CD4-positive, alpha-beta memory T cell (primary cell): ENCODE data around the gene TRIM46. TPM values are rescaled to one million over a fixed set of nuclear protein-coding genes. Genes with fewer than 3 reads are reported as not detected.

Source experiments
- CTCF ChIA-PET: fragments of 350-600 bp; sonication (Branson Sonifier 250); formaldehyde crosslinking; loops from one replicate; lab custom pipeline; 2021; ENCODE audit warnings: inconsistent platforms; ENCODE audit not compliant: partially characterized antibody; lab: Charles Lee
- POLR2A ChIA-PET: fragments of 350-600 bp; sonication (Branson Sonifier 250); formaldehyde crosslinking; loops from one replicate; lab custom pipeline; 2021; ENCODE audit not compliant: partially characterized antibody; lab: Charles Lee
- DNase-seq, 5 donors: peaks; one replicate each; pipeline versions ENCODE4 v3.0.0 to v3.0.0-alpha.2; 2020 to 2022; ENCODE audit warnings: mixed read lengths in 1 of 5
- H3K27ac ChIP-seq: one replicate; pipeline ENCODE4 v1.7.0; 2013; ENCODE audit warnings: low read depth, low read length
- H3K27me3 ChIP-seq: 2 replicates; pipeline ENCODE4 v1.7.0; 2013; ENCODE audit warnings: mild to moderate bottlenecking, low read length, moderate library complexity; ENCODE audit not compliant: insufficient read depth
- H3K36me3 ChIP-seq: 2 replicates; pipeline ENCODE4 v1.7.0; 2013; ENCODE audit warnings: mild to moderate bottlenecking, low read length, moderate library complexity; ENCODE audit not compliant: insufficient read depth
- H3K4me1 ChIP-seq: 2 replicates; pipeline ENCODE4 v1.7.0; 2013; ENCODE audit warnings: mild to moderate bottlenecking, low read length, moderate library complexity; ENCODE audit not compliant: insufficient read depth
- H3K4me3 ChIP-seq, 2 donors: one replicate each; pipeline ENCODE4 v1.7.0; 2013; ENCODE audit warnings: low read length in 2 of 2, mild to moderate bottlenecking in 1 of 2
- H3K9me3 ChIP-seq, 2 donors: one replicate each; pipeline ENCODE4 v1.7.0; 2013; ENCODE audit warnings: low read length in 2 of 2, control low read depth in 1 of 2; ENCODE audit not compliant: control insufficient read depth in 1 of 2
- H3K27ac Mint-ChIP-seq, 7 donors: one replicate each; pipeline ENCODE4 v1.8.0; 2020 to 2021; ENCODE audit warnings: mixed read lengths in 7 of 7, mild to moderate bottlenecking in 6 of 7, inconsistent platforms in 3 of 7, moderate library complexity in 3 of 7
- H3K27me3 Mint-ChIP-seq, 2 donors: one replicate each; pipeline ENCODE4 v1.8.0; 2020 to 2021; ENCODE audit warnings: mixed read lengths in 2 of 2
- H3K36me3 Mint-ChIP-seq, 2 donors: one replicate each; pipeline ENCODE4 v1.8.0; 2020 to 2021; ENCODE audit warnings: mixed read lengths in 2 of 2, inconsistent platforms in 1 of 2, mild to moderate bottlenecking in 1 of 2
- H3K4me1 Mint-ChIP-seq, 4 donors: one replicate each; pipeline ENCODE4 v1.8.0; 2020 to 2021; ENCODE audit warnings: mixed read lengths in 4 of 4, mild to moderate bottlenecking in 1 of 4
- H3K4me3 Mint-ChIP-seq, 8 donors: one replicate each; pipeline ENCODE4 v1.8.0; 2020 to 2021; ENCODE audit warnings: mixed read lengths in 8 of 8, mild to moderate bottlenecking in 7 of 8, moderate library complexity in 6 of 8, inconsistent platforms in 3 of 8
- H3K9me3 Mint-ChIP-seq, 8 donors: one replicate each; pipeline ENCODE4 v1.8.0; 2020 to 2021; ENCODE audit warnings: mixed read lengths in 8 of 8, mild to moderate bottlenecking in 5 of 8, inconsistent platforms in 3 of 8, moderate library complexity in 1 of 8
- intact Hi-C: fragments of 100-400 bp; cut with micrococcal nuclease; formaldehyde crosslinking; loops from one replicate; pipeline ENCODE4 v1.15.1; 2023
- polyA plus RNA-seq, 2 donors: library from polyadenylated mRNA; unstranded; fragments of 300-500 nt; fragmentation: Illumina TruSeq; gene quantifications; one replicate each; pipeline ENCODE4 v1.2.3, GENCODE V29; 2021
- total RNA-seq, 2 experiments: library from RNA; stranded (reverse); gene quantifications; one replicate each; pipeline ENCODE4 v1.2.3, GENCODE V29; 2021

Gene TRIM46
- total and polyA plus RNA-seq, 4 experiments from 2014 or later: 1.6 to 8.5 (median 6.0) TPM

GRCh38 chr1:155171836-155172731 is 1.6 kb upstream of the TRIM46 start:
- DNase-seq: no peak
- H3K27me3 ChIP-seq: no peaks in the 10 kb centered on the region
- peak overlapping the region; percentile 83 to 93 for H3K4me3 ChIP-seq
- Mint-ChIP-seq H3K4me1 (peaks cover 37 to 68% (median 54%) of the 10 kb centered on the region in 4 donors), H3K27me3 (no peaks in the 10 kb centered on the region), H3K9me3 (peaks cover 0 to 2% (median 0%) of the 10 kb centered on the region in 8 donors), H3K4me3 (peak overlapping the region; percentile 96 to 100 (median 99)), H3K27ac (peak overlapping the region; percentile 97 to 100 (median 99)), H3K36me3 (peaks cover 15 to 39% of the 10 kb centered on the region in 2 donors)
- peaks cover 57% of the 10 kb centered on the region for H3K4me1 ChIP-seq
- ChIA-PET CTCF (interaction anchor here (0.8 to 12.5 kb wide), 27 partner anchors 9 to 679 kb away, joined by 3 to 229 read pairs (median 7); partner anchors contain the start of genes ADAM15, MTX1, PBXIP1 and SLC50A1), POLR2A (interaction anchor here (1.0 to 4.6 kb wide), 15 partner anchors 22 to 235 kb away, joined by 3 to 35 read pairs (median 7); partner anchors contain the start of genes ADAM15, EFNA4, MTX1 and PMVK)
- intact Hi-C loops: loop anchor here (2.0 to 10.0 kb wide), 4 partner anchors 35 to 153 kb away; partner anchors contain the start of genes MTX1, RUSC1 and THBS3
- no peaks in the 10 kb centered on the region for H3K9me3 ChIP-seq
- H3K36me3 ChIP-seq: peaks cover 21% of the 10 kb centered on the region
- H3K27ac ChIP-seq: peak overlapping the region; percentile 87

DNA sequence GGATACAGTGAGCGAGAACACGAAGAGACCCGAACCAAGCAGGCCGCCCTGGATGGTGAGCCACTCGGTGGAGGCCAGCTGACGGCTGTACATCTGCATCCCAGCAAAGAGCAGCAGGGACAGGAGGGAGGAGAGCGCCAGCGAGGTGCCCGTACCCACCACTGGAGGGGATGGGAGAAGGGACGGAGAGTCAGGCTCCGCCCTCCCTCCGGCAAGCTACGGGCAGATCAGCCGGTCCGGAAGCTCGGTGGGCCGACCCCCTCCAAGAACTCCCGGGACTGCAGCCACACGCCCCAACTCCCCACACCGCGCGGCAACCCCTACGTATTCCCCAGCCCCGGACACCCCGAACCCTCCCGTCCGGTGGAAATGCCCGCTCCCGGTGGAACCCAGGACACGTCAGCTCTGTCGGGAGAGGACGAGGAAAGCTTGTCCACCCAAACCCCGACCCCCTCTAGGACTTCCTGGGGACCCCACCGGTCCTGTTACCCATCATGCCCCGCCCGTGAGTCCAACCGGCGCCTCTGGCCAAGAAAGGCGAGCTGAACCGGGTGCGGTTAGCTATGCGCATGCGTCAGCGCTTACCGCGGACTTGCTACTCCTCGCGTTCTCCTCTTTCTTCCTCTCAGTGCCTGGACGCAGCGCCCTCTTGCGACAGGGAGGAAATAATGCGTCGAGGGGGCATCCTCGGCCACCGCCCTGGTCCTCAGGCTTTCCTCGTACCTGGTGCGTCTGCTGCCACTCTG is 744 bp upstream of the TRIM46 start, which contains the start of gene KRTCAP2:
Gene KRTCAP2 (minus strand): TSS at position 573 of the 746 bp plus-strand sequence. CDS start 80 bp downstream, at position 493.
- CTCF ChIA-PET: interaction anchor here (0.7 to 12.5 kb wide), 36 partner anchors 10 to 838 kb away, joined by 3 to 229 read pairs (median 5); partner anchors contain the start of genes ADAM15, MTX1, PBXIP1 and SCAMP3
- H3K4me1 Mint-ChIP-seq: peaks cover 31 to 64% (median 47%) of the 10 kb centered on the region in 4 donors

GRCh38 chr1:155174324-155175280 is 953 bp downstream of the TRIM46 start:
- Histone ChIP-seq H3K27ac (peak overlapping the region; percentile 87), H3K36me3 (peaks cover 26% of the 10 kb centered on the region), H3K27me3 (no peaks in the 10 kb centered on the region), H3K9me3 (no peaks in the 10 kb centered on the region), H3K4me3 (peak overlapping the region; percentile 83 to 93), H3K4me1 (peaks cover 50% of the 10 kb centered on the region)
- peaks cover 18 to 40% of the 10 kb centered on the region in 2 donors for H3K36me3 Mint-ChIP-seq
- ChIA-PET POLR2A (interaction anchor here (0.5 to 4.6 kb wide), 20 partner anchors 19 to 953 kb away, joined by 3 to 48 read pairs (median 4); partner anchors contain the start of genes ADAM15, DPM3, MTX1 and PBXIP1), CTCF (interaction anchor here (0.9 to 12.5 kb wide), 20 partner anchors 19 to 418 kb away, joined by 3 to 229 read pairs (median 4); partner anchors contain the start of genes DPM3, SLC50A1 and THBS3)
- intact Hi-C loops: loop anchor here (5.0 to 10.0 kb wide), 3 partner anchors 33 to 150 kb away; partner anchors contain the start of genes MTX1, RUSC1 and THBS3
- H3K27ac Mint-ChIP-seq: peak overlapping the region; percentile 94 to 100 (median 99)
- H3K4me1 Mint-ChIP-seq: peaks cover 31 to 55% (median 44%) of the 10 kb centered on the region in 4 donors
- H3K9me3 Mint-ChIP-seq: no peaks in the 10 kb centered on the region
- H3K4me3 Mint-ChIP-seq: peak overlapping the region; percentile 96 to 100 (median 99)
- peak; percentile 53 to 67 (median 56) for DNase-seq
- H3K27me3 Mint-ChIP-seq: no peaks in the 10 kb centered on the region

More for the DNA sequence above, 744 bp upstream of the TRIM46 start, which contains the start of gene KRTCAP2:
- H3K9me3 Mint-ChIP-seq: peaks cover 0 to 1% (median 0%) of the 10 kb centered on the region in 8 donors
- no peaks in the 10 kb centered on the region for H3K9me3 ChIP-seq
- peak within 1 kb of the TSS; percentile 97 to 100 (median 99) for H3K27ac Mint-ChIP-seq
- peak within 1 kb of the TSS; percentile 83 to 93 for H3K4me3 ChIP-seq
- peak within 1 kb of the TSS; percentile 87 for H3K27ac ChIP-seq
- H3K4me3 Mint-ChIP-seq: peak within 1 kb of the TSS; percentile 96 to 100 (median 99)
- intact Hi-C loops: loop anchor here (1.0 to 10.0 kb wide), 5 partner anchors 34 to 152 kb away; partner anchors contain the start of genes MTX1, RUSC1, SLC50A1 and THBS3
- H3K27me3 ChIP-seq: no peaks in the 10 kb centered on the region
- DNase-seq: peak; percentile 92 to 95 (median 93)
- POLR2A ChIA-PET: interaction anchor here (0.8 to 4.6 kb wide), 20 partner anchors 21 to 236 kb away, joined by 3 to 35 read pairs (median 5); partner anchors contain the start of genes ADAM15, EFNA4, LENEP and MTX1
- no peaks in the 10 kb centered on the region for H3K27me3 Mint-ChIP-seq
- peaks cover 20 to 41% of the 10 kb centered on the region in 2 donors for H3K36me3 Mint-ChIP-seq
- peaks cover 52% of the 10 kb centered on the region for H3K4me1 ChIP-seq
- H3K36me3 ChIP-seq: peaks cover 28% of the 10 kb centered on the region

DNA sequence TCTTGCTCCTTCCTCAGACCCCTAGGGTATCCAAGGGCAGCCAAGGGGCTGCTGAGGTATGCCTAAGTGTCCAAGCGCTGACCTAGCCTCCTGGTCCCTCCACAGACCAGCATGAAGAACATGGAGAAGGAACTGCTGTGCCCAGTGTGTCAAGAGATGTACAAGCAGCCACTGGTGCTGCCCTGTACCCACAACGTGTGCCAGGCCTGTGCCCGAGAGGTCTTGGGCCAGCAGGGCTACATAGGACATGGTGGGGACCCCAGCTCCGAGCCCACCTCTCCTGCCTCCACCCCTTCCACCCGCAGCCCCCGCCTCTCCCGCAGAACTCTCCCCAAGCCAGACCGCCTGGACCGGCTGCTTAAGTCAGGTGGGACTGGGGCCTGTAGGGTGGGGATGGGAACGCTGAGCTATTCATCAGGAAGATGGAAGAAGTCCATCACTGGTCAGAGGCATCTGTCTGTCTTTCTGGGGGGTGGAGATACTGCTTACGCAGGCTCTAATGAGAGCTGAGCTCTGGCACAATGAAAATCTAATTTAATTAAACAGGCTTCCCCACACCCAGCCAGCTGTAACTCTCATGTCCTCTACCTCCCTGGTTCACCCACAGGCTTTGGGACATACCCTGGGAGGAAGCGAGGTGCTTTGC is 1.8 kb downstream of the TRIM46 start:
- CTCF ChIA-PET: interaction anchor here (0.8 to 12.5 kb wide), 15 partner anchors 18 to 616 kb away, joined by 3 to 229 read pairs (median 4); partner anchors contain the start of genes SLC50A1 and THBS3
- Histone ChIP-seq H3K27me3 (no peaks in the 10 kb centered on the region), H3K9me3 (no peaks in the 10 kb centered on the region), H3K36me3 (peaks cover 24% of the 10 kb centered on the region), H3K27ac (no peak overlapping the region), H3K4me3 (no peak overlapping the region), H3K4me1 (peaks cover 50% of the 10 kb centered on the region)
- Mint-ChIP-seq H3K27me3 (no peaks in the 10 kb centered on the region), H3K27ac (peak overlapping the region; percentile 75 to 99 (median 84)), H3K9me3 (no peaks in the 10 kb centered on the region), H3K36me3 (peaks cover 15 to 42% of the 10 kb centered on the region in 2 donors), H3K4me1 (peaks cover 30 to 55% (median 42%) of the 10 kb centered on the region in 4 donors), H3K4me3 (peak overlapping the region; percentile 25 to 99 (median 78))
- peak in 1 of 5 donors; percentile 35 for DNase-seq
- POLR2A ChIA-PET: interaction anchor here (0.5 to 4.6 kb wide), 13 partner anchors 18 to 954 kb away, joined by 3 to 48 read pairs (median 4); partner anchors contain the start of genes ADAM15, PBXIP1, SCAMP3 and SLC50A1
- intact Hi-C loops: loop anchor here (10.0 kb wide), 1 partner anchor 149 kb away; the partner anchor contains the start of gene RUSC1

DNA sequence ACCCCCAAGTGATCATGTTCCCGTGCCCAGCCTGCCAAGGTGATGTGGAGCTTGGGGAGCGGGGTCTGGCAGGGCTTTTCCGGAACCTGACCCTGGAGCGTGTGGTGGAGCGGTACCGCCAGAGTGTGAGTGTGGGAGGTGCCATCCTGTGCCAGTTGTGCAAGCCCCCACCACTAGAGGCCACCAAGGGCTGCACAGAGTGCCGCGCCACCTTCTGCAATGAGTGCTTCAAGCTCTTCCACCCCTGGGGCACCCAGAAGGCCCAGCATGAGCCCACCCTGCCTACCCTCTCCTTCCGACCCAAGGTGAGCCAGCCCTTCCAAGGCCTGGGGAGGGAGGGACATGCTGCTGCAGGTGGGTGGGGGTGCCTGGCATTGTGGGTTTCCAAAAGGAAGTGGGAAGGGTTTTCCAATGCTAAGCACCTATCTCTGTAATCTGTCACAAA is 2.3 kb downstream of the TRIM46 start:
- Histone ChIP-seq H3K9me3 (no peaks in the 10 kb centered on the region), H3K27ac (no peak overlapping the region), H3K36me3 (peaks cover 23% of the 10 kb centered on the region), H3K4me3 (no peak overlapping the region), H3K27me3 (no peaks in the 10 kb centered on the region), H3K4me1 (peaks cover 50% of the 10 kb centered on the region)
- H3K4me1 Mint-ChIP-seq: peaks cover 29 to 55% (median 42%) of the 10 kb centered on the region in 4 donors
- H3K27me3 Mint-ChIP-seq: no peaks in the 10 kb centered on the region
- H3K27ac Mint-ChIP-seq: peak overlapping the region in 6 of 7 donors; percentile 53 to 90 (median 80)
- H3K36me3 Mint-ChIP-seq: peaks cover 13 to 41% of the 10 kb centered on the region in 2 donors
- intact Hi-C loops: loop anchor here (1.0 to 10.0 kb wide), 4 partner anchors 17 to 416 kb away; partner anchors contain the start of gene RUSC1
- CTCF ChIA-PET: interaction anchor here (0.8 to 12.5 kb wide), 11 partner anchors 17 to 616 kb away, joined by 3 to 229 read pairs (median 7); partner anchors contain the start of genes SLC50A1 and THBS3
- POLR2A ChIA-PET: interaction anchor here (1.2 to 4.6 kb wide), 10 partner anchors 17 to 954 kb away, joined by 3 to 48 read pairs (median 6); partner anchors contain the start of genes ADAM15, SCAMP3, SLC50A1 and THBS3
- H3K9me3 Mint-ChIP-seq: no peaks in the 10 kb centered on the region
- DNase-seq: peak in 2 of 5 donors; percentile 13 to 45
- H3K4me3 Mint-ChIP-seq: peak overlapping the region in 4 of 8 donors; percentile 26 to 88 (median 61)
